HFF-Myc (cell line): ENCODE measurements around the gene KIF16B.

Experiments
- DNase-seq: peaks from one replicate; pipeline ENCODE4 v3.0.0-alpha.2; 2011; ENCODE audit warnings: low read depth; ENCODE audit errors: extremely low read depth
- H3K4me3 ChIP-seq: replicated peaks from 2 replicates; pipeline ENCODE4 v1.5.1; 2011; ENCODE audit warnings: low read depth, mild to moderate bottlenecking, control low read depth, low read length
- TF ChIP-seq, protein P1 (sequence below): IDR thresholded peaks from 2 replicates; pipeline ENCODE4 v1.5.1; 2012; ENCODE audit warnings: mild to moderate bottlenecking, low read depth, low read length, control low read depth; ENCODE audit errors: missing control alignments

KIF16B gene

DNA sequence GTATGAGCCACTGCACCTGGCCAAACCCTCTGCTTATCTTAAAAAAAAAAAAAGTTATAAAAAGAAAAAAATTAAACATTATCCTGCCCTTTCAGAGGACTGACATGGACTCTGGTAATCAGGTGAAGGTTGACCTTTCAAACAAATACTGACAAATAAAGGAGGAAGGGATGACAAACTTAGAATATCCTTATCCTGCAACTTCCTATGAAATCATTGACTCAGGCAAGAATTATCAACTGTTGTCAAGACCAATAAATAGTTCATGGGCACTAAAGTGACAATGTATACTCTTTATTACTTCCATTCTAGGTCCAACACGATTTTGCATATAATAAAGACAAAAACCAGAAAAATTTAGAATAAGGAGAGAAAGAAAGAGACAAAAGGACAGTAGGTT, 117.9 kb downstream of the KIF16B start:
- DNase-seq = no peak
- no peak overlapping the region for H3K4me3 ChIP-seq
- TF ChIP-seq, protein P1, sequence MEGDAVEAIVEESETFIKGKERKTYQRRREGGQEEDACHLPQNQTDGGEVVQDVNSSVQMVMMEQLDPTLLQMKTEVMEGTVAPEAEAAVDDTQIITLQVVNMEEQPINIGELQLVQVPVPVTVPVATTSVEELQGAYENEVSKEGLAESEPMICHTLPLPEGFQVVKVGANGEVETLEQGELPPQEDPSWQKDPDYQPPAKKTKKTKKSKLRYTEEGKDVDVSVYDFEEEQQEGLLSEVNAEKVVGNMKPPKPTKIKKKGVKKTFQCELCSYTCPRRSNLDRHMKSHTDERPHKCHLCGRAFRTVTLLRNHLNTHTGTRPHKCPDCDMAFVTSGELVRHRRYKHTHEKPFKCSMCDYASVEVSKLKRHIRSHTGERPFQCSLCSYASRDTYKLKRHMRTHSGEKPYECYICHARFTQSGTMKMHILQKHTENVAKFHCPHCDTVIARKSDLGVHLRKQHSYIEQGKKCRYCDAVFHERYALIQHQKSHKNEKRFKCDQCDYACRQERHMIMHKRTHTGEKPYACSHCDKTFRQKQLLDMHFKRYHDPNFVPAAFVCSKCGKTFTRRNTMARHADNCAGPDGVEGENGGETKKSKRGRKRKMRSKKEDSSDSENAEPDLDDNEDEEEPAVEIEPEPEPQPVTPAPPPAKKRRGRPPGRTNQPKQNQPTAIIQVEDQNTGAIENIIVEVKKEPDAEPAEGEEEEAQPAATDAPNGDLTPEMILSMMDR = no peak

DNA sequence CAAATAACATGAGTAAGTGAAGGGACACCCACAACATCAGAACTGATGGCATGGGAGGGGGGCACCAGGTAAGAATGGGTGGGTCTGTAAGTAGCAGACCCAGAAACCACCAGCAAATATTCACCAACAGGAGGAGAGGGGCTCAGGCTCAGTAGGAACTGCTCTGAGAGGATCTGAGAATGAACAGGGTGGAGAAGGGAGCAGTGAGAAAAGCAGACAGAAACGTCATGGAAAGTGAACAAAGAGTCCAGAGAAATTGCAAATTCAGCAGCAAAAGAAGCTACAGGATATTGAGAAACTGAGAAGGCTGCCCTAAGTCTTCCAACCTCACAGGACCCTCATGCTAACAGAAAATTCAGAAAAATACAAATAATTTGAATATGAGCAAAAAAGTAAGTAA, 121.3 kb downstream of the KIF16B start:
- TF ChIP-seq, protein P1 = no peak
- H3K4me3 ChIP-seq = no peak overlapping the region
- DNase-seq = no peak

DNA sequence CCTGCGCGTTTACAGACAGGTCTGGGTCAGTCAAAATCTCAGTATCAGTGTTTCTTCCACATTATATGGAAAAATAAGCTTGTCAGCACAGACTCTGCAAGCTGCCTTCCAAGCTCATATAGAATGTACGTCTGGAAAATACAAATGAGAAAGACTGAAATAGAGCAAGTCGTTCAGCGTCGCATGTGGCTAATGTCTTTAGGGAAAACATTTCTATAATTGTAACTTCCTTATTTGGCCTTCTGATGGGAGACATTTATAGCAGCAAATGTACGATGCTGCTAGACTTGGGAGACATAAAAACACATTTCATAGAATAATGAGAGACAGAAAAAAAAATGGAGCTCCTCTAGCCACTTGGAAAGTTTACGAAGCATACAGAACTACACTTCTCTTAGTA, 122.2 kb downstream of the KIF16B start:
- DNase-seq = no peak
- H3K4me3 ChIP-seq = no peak overlapping the region
- TF ChIP-seq, protein P1 = no peak

DNA sequence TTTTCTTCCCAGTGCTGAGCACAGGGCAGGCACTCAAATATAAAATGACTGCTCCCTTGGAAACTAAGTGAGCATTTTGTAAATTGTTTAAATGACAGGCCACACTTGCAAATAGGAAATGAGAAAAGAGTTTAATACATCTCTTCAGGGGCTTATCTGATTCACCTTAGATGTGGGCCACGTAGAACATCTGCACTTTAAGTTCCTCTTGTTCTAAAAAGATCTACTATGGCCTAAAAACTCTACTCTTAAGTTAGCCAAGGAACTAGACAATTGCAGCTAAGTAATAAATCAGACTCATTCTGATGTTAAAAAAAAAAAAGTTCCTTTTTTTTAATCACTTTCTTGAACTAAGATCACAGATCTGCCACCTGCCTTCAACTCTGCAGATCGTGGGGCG, 126.3 kb downstream of the KIF16B start:
- H3K4me3 ChIP-seq = no peak overlapping the region
- TF ChIP-seq, protein P1 = no peak
- no peak for DNase-seq

DNA sequence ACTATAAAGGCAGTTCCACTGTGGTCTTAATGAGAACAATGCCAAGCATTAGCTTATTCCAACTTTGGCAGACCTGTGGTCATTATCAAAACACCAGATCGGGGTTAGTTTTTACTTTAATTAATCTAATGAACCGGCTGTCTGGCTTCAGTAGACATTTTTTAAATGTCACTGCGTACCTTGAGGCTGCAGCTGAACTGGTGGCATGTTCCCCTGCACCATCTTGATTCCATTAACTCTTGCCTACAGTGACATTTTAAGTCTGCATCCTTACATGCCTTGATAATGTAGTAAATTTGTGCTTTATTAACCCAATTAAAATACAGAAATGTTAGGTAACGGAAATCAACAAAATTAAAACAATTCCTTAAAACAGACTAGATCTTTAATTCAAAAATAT, 127.0 kb downstream of the KIF16B start:
- no peak overlapping the region for H3K4me3 ChIP-seq
- TF ChIP-seq, protein P1 = no peak
- no peak for DNase-seq

DNA sequence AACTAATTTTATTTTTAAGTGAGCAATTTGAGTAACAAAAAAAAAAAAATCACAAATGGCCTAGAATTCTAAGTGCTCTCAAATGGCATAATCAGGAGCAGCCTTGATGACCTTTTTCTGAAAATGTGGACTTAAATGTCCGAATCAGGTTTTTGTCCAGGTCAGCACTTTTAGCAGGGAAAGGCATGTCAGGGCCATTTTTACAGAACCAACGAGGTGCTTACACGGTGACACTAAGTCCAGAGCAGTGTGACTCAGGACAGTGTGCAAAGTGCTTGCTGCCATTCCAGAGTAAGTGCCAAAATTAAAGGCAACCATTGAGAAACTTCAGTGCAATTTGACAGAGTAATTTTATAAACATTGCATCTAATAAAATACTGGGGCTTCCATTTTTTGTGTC, 127.8 kb downstream of the KIF16B start:
- TF ChIP-seq, protein P1 = no peak
- H3K4me3 ChIP-seq = no peak overlapping the region
- no peak for DNase-seq

DNA sequence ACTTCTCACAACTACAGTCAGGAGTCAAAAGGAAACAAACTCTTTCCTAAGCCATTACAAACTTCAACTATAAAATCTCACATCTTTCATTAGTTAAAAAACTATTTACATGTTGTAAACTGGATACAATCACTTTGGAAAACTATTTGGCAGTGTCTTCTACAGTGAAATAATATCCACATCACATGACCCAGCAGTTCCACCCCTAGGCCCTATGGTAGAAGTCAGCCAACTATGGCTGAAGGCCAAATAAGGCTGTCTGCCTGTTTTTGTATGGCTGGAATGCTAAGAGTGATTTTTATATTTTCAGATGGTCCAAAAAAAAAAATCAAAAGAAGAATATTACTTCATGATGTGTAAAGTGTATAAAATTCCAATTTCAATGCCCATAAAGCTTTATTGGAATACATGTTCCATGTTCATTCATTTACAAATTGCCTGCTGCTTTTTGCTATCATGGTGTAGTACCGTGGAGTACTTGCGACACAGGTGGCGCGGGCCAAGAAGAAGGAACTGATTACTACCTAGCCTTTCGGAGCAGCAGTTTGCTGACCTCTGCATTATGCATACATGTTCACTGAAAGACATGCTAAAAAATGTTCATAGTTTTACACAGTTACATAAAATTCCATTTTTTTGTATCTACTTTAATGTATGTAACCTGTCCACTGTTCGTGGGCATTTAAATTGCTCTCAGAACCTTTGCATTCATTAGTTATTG, 129.0 kb downstream of the KIF16B start:
- no peak for DNase-seq
- TF ChIP-seq, protein P1 = no peak
- no peak overlapping the region for H3K4me3 ChIP-seq
